Medulla oblongata (tissue), 1 donor: ENCODE results near the gene MAD1L1.

ENCODE experiments used
- DNase-seq: peaks from one replicate; pipeline ENCODE4 v3.0.0-alpha.2; 2015; ENCODE audit errors: extremely low spot score

The MAD1L1 gene

DNA sequence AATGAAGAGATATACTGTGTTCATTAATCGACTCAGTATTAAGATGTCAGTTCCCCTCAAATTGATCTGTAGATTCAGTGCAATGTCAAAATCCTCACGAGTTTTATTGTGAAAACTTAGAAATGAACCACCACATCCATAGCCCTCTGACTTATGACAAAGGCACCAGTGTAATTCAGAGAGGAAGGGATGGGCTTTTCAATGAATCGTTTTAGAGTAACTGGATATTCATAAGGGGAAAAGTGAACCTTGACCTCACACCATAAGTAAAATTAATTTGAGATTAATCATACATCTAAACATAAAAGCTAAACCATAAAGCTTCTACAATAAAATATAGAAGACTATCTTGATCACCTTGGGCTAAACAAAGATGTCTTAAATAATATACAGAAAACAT is 434.6 kb downstream of the MAD1L1 start:
- DNase-seq = no peak

DNA sequence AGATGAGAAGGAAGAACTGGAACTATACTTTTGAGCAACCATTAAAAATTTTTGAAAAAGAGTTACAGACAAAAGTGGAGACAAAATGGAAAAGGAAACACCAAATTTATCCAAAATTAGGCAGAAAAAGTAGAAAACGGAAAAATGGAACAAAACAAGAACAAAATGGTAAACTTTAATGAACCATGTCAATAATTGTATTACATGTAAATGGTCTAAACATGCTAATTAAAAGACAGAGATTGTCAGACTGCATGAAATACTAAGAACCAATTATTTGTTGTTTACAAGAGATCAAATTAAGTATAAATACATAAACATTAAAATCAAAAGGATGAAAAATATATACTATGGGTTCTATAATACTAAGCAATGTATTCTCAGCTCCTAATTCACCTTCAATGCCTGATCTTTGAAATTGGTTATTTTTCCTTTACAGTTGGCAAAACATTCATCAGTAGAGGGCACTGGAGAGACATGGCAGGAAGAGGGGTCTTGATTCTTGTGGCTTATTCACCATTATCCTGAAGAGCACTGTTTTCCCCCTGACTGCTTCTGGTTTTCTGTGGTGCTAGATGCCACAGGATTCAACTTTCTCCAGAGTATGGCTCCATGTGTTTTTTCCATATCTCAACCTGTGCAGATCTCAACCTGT is 437.7 kb downstream of the MAD1L1 start:
- no peak for DNase-seq

DNA sequence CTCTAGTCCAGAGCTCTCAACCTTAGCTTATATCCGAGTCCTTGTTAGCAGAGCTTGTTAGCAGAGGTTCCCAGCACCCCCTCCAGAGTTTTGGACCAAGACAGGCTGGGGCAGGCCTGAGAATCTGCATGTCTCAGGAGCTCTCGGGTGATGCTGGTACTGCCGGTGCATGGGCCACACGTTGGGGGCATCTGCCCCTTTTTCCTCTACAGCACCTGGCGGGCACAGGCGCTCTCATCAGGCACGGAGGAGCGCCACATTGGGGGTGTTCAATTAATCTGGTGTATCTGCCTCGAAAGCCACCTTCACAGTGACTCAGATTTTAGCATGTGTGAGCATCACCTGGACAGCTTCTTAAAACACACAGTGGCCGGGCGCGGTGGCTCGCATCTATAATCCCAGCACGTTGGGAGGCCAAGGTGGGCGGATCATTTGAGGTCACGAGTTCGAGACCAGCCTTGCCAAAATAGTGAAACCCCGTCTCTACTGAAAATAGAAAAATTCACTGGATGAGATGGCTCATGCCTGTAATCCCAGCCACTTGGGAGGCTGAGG is 445.0 kb downstream of the MAD1L1 start:
- DNase-seq = no peak

DNA sequence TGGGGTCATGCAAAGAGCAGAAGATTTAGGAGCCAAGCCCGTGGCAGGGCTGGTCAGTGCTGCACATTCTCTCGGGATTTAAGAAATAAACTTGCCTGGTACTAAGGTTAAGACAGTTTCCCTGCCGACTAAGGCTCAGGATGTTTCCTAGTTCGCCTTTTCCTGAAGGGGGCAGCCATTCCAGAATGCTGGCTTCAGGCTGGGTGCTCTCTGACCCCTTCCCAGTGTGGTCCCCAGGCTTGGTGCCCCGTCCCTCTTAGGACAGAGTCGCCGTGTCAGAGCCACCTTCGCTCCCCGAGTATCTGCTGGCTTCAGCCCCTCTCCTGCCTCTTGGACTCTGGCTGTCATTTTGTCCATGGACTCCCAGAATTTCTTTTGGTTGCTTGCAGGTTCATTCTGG is 445.5 kb downstream of the MAD1L1 start:
- no peak for DNase-seq

DNA sequence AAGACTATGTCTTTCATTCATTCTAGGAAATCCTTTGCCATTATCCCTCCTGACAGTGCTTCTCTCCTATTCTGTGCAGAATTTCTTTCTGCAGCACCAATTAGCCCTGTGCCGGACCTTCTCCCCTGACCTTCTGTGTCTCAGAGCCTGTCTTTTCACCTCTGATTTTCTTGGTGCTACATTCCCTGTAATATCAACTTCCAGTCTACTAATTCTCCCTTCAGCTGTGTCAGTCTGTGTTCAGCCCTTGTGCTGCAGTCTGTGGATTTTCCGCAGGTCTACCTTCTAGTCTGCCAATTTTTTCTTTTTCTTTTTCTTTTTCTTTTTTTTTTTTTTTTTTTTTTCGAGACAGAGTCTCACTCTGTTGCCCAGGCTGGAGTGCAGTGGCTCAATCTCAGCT is 446.9 kb downstream of the MAD1L1 start:
- no peak for DNase-seq

DNA sequence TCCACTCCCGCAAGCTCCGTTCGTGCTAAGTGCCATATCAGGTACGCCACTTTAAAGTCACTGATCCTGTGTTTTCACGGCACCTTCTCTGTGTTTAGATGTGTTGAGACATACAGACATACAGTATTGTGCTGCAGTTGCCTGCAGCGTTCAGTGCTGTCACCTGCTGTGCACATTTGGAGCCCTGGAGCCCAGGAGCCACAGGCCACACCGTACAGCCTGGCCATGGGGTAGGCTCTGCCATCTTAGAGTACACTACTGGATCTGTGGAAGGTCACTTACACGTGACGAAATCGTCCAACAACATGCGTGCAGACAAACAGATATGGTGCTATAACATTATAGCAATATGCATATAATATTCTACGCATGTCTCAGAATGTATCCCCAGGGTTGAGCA is 451.4 kb downstream of the MAD1L1 start:
- no peak for DNase-seq

DNA sequence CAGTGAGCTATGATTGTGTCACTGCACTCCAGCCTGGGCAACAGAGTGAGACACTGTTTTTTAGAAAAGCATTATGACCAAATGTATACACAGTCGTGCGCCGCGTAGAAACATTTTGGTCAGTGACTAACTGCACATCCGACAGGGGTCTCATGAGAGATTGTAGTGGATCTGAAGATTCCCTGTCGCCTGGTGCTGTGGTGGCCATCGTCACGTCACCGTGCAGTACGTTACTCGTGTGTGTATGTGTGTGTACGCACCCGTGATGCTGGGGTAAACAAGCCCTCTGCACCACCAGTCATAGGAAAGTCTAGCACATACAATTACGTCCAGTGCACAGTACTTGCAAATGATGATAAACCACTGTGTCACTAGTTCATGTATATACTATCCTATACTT is 453.3 kb downstream of the MAD1L1 start:
- no peak for DNase-seq

DNA sequence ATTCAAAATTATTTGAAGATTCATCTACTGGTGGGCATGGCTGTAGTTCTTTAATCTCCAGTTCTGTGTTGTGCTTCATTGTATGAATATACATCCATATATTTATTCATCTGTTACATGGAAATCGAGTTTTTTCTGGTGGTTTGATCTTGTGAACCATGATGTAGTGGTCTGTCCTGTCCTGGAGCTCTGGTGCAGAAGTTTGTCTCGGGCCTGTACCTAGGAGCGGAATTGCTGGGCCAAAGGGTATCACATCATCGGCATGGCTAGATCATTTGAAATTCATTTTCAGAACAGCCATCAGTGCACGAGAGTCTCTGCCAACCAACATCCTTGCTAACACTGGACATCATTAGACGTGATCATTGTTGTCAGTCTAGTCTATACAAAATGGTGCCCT is 455.6 kb downstream of the MAD1L1 start:
- DNase-seq = no peak

DNA sequence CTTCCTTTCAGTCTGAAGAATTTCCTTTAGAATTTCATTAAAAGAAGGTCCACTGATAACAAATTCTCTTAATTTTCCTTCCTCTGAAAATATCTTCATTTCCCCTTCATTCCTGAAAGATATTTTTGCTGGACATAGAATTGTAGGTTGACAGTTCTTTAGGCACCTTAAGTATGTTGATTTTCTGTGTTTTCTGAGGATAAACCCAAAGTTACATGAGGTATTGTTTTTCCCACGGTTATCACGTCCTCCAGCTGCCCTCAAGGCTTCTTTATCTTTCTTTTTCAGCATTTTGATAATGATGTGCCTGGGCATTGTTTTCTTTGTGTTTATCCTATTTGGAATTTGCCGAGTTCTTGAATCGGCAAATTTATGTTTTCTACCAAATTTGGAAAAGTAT is 457.4 kb downstream of the MAD1L1 start:
- no peak for DNase-seq

DNA sequence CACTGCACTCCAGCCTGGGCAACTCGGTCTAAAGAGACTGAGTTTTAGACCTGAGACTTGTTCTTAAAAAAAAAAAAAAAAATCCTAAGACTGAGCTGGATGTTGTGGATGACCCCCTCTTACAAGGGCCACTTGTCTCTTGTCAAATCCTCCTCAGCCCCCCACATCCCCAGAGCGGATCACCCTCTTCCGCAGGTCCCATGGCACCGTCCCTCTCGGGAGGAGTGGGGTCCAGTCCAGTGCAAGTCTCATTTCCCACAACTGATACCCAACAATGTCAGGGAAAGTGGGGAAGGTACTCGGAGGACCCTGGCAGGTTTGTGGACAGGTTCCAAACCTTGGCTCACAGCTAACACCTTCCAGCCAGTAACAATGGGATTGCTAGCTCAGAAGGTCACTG is 462.4 kb downstream of the MAD1L1 start:
- no peak for DNase-seq

DNA sequence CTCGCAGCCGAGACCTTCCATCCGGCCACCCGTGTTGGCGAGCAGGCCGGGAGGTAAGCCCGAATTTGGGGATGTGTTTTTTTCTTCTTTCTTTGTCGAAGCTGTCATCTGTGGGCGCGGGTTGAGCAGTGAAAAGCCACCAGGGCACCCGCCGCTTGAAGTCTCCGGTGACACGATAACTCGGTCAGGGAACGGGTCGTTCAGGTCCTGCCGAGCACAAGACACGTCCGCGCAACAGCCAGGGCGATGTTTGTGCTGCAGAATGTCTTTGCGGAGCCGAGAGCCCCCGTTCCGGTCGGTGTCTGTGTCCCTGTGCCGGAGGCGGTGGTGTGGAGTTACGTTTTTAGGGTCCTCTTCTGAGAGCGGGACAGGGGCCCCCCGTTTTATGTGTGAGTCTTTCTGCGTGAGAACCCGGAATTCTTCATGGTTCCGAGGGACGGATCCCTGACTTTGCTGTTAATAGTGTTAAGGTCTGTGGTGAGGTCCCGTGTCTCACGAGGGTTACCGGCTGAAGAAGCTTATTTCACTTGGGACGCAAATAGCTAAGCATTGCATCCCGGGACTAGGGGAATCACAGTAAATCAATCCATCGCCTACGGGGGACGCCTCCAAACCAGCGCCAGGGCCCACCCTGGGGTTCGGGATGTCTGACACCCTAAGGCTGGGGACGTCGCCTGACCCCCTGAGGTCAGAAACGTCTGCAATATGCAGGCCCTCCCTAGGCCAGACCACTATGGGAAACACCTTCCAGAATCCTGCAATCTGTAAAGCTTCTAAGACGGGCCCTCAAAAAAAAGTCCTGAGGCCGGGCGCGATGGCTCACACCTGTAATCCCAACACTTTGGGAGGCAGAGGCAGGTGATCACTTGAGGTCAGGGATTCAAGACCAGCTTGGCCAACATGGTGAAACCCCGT is 463.2 kb downstream of the MAD1L1 start:
- DNase-seq = no peak

DNA sequence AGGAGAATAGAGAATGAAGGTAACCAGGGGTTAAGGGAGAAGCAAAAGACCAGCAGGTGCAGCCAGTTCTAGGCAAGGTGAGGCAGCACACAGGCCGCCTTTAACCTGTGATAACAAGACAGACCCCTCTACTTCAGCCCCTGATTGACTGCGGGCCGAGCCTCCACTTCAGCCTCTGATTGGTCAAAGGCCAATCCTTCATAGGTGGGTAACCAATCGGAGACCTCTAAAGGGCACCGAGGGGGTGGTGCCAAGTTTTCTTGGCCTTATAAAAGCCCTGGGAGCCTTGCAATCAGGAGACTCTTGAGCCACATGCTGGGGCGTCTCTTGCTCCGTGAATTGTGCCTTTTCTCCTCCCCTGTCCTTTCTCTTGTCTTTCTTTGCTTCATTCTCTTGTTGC is 463.9 kb downstream of the MAD1L1 start:
- DNase-seq = no peak

DNA sequence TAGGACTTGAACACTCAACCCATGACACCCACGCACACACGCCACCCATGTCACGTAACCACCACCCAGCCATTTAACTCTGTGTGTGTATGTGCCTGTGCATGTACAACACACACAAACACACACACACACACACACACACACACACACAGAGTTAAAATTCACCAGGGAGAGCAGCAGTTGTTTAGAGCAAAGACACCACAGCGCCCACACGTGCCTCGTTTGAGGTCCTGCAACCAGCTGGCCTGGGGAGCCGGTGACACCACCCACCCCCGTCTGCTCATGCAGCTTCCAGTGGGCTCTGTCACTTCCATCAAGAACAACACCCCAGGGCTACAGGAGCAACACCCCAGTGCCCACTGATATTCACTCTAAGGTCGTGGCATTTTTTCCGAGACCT is 465.2 kb downstream of the MAD1L1 start:
- no peak for DNase-seq
